Mesenchymal stem cell (in vitro differentiated cells and primary cell): ENCODE measurements around the gene CNTNAP1.

Source experiments
- DNase-seq: peaks from one replicate; pipeline ENCODE4 v3.0.0-alpha.2; 2013
- H2AFZ ChIP-seq: one replicate; pipeline ENCODE4 v1.6.1; 2013; ENCODE audit warnings: low read depth, mild to moderate bottlenecking, control low read depth, inconsistent platforms, low read length, moderate library complexity
- H2AK5ac ChIP-seq: 2 replicates; pipeline ENCODE4 v1.6.1; 2013; ENCODE audit warnings: low read length, moderate library complexity, mild to moderate bottlenecking, inconsistent platforms; ENCODE audit not compliant: severe bottlenecking
- H2BK120ac ChIP-seq: one replicate; pipeline ENCODE4 v1.6.1; 2013; ENCODE audit warnings: low read depth, mild to moderate bottlenecking, inconsistent platforms, low read length, moderate library complexity
- H2BK12ac ChIP-seq, 2 experiments: one replicate each; pipeline ENCODE4 v1.6.1; 2013; ENCODE audit warnings: inconsistent platforms in 2 of 2, low read length in 2 of 2, mild to moderate bottlenecking in 2 of 2, moderate library complexity in 2 of 2, control low read depth in 1 of 2
- H2BK15ac ChIP-seq: one replicate; pipeline ENCODE4 v1.6.1; 2013; ENCODE audit warnings: mild to moderate bottlenecking, low read depth, inconsistent platforms; ENCODE audit not compliant: poor library complexity, severe bottlenecking
- H2BK5ac ChIP-seq: 2 replicates; pipeline ENCODE4 v1.6.1; 2013; ENCODE audit warnings: low read depth, mild to moderate bottlenecking, low read length, control low read depth, inconsistent platforms; ENCODE audit not compliant: poor library complexity, severe bottlenecking
- H3K14ac ChIP-seq, 2 experiments: one replicate each; pipeline ENCODE4 v1.6.1; 2013; ENCODE audit warnings: inconsistent platforms in 2 of 2, low read length in 2 of 2, control low read depth in 1 of 2, mild to moderate bottlenecking in 1 of 2, moderate library complexity in 1 of 2
- H3K18ac ChIP-seq, 2 experiments: one replicate each; pipeline ENCODE4 v1.6.1; 2013; ENCODE audit warnings: inconsistent platforms in 2 of 2, low read length in 2 of 2, control low read depth in 1 of 2, low read depth in 1 of 2, mild to moderate bottlenecking in 1 of 2
- H3K23ac ChIP-seq, 2 experiments: one replicate each; pipeline ENCODE4 v1.6.1; 2013; ENCODE audit warnings: inconsistent platforms in 2 of 2, low read length in 2 of 2, mild to moderate bottlenecking in 2 of 2, moderate library complexity in 2 of 2, control low read depth in 1 of 2
- H3K27ac ChIP-seq: 2 replicates; pipeline ENCODE4 v1.5.1; 2013; ENCODE audit warnings: mild to moderate bottlenecking, moderate library complexity, low read length, control low read depth, inconsistent platforms; ENCODE audit not compliant: poor library complexity, severe bottlenecking
- H3K27me3 ChIP-seq, 2 experiments: 2 replicates each; pipeline versions ENCODE4 v1.6.1 to v1.7.0; 2013; ENCODE audit warnings: low read length in 2 of 2, mild to moderate bottlenecking in 2 of 2, moderate library complexity in 2 of 2, control low read depth in 1 of 2, inconsistent platforms in 1 of 2; ENCODE audit not compliant: control insufficient read depth in 1 of 2, insufficient read depth in 1 of 2
- H3K36me3 ChIP-seq, 2 experiments: 2 replicates each; pipeline versions ENCODE4 v1.6.1 to v1.7.0; 2013; ENCODE audit warnings: low read length in 2 of 2, control low read depth in 1 of 2, inconsistent platforms in 1 of 2, low read depth in 1 of 2, mild to moderate bottlenecking in 1 of 2; ENCODE audit not compliant: insufficient read depth in 2 of 2, control insufficient read depth in 1 of 2
- H3K4ac ChIP-seq, 2 experiments: one replicate each; pipeline ENCODE4 v1.6.1; 2013; ENCODE audit warnings: inconsistent platforms in 2 of 2, low read length in 2 of 2, mild to moderate bottlenecking in 2 of 2, moderate library complexity in 2 of 2, control low read depth in 1 of 2, low read depth in 1 of 2
- H3K4me1 ChIP-seq: 2 replicates; pipeline ENCODE4 v1.6.1; 2013; ENCODE audit warnings: low read depth, low read length, control low read depth; ENCODE audit not compliant: control insufficient read depth, insufficient read depth
- H3K4me2 ChIP-seq: 2 replicates; pipeline ENCODE4 v1.6.1; 2013; ENCODE audit warnings: low read length, mild to moderate bottlenecking, inconsistent platforms; ENCODE audit not compliant: poor library complexity, severe bottlenecking
- H3K4me3 ChIP-seq, 2 experiments: 2 replicates each; pipeline versions ENCODE4 v1.5.1 to v1.7.0; 2013; ENCODE audit warnings: low read length in 2 of 2, mild to moderate bottlenecking in 2 of 2, control low read depth in 1 of 2, low read depth in 1 of 2; ENCODE audit not compliant: insufficient read depth in 1 of 2
- H3K79me1 ChIP-seq: replicated peaks from 2 replicates; pipeline ENCODE4 v1.6.1; 2013; ENCODE audit warnings: mild to moderate bottlenecking, control low read depth, low read length, inconsistent platforms; ENCODE audit not compliant: poor library complexity, severe bottlenecking
- H3K9ac ChIP-seq: 2 replicates; pipeline ENCODE4 v1.7.0; 2013; ENCODE audit warnings: mild to moderate bottlenecking, low read length, moderate library complexity
- H3K9me3 ChIP-seq: 2 replicates; pipeline ENCODE4 v1.7.0; 2013; ENCODE audit warnings: mild to moderate bottlenecking, low read length; ENCODE audit not compliant: control insufficient read depth
- H4K8ac ChIP-seq: one replicate; pipeline ENCODE4 v1.6.1; 2013; ENCODE audit warnings: inconsistent platforms, mild to moderate bottlenecking, low read length, moderate library complexity
- H4K91ac ChIP-seq: one replicate; pipeline ENCODE4 v1.6.1; 2013; ENCODE audit warnings: mild to moderate bottlenecking, low read length, inconsistent platforms
- WGBS: methylation state at CpG from one replicate; pipeline ENCODE4 v1.1.7; 2013; ENCODE audit warnings: mixed read lengths; 5-methylcytosine and 5-hydroxymethylcytosine counted together

The CNTNAP1 gene

DNA sequence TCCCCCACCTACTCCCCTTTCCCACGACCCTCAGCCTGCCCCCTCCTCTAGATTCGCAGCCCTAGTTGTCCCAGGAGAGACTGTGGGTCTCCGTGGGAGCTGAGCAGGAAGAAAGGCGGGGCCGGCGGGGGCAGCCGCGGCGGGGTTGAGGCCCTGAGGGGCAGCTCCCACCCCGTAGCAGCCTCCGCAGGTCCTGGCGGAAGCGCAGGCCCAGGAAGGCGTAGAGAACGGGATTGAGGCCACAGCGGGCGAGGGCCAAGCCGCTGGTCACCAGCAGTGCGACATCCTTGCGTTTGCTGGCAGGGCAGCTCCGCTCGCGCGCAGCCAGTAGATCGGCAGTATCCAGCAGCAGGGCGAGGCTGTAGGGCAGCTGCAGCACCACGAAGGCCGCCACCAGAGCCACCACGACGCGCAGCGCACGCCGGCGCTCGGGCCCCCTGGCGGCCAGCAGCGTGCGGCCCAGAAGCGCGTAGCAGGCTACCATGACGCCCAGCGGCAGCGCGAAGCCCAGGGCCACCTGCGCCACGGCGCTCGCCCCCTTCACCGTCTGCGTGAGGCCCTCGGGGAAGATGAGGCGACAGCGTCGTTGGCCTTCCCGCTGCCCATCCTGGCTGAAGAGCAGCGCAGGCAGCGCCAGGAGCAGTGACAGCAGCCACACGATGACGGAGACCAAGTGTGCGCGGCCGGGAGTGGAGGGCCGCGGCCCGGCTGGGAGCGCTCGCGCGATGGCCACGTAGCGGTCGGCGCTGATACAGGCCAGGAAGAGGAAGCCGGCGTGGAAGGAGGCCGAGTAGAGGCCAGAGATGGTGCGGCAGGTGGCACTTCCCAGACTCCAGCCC lies 2.6 kb upstream of the CNTNAP1 start:
- H2BK12ac ChIP-seq = peak overlapping the region; percentile 85 to 95
- H2BK120ac ChIP-seq = peak overlapping the region; percentile 89
- peaks cover 19% of the 10 kb centered on the region for H3K79me1 ChIP-seq
- peak overlapping the region; percentile 75 for H2AK5ac ChIP-seq
- peak overlapping the region; percentile 99 for H4K8ac ChIP-seq
- H3K36me3 ChIP-seq = peaks cover 0 to 7% of the 10 kb centered on the region in 2 experiments
- H2BK15ac ChIP-seq = peak overlapping the region; percentile 66
- peaks cover 46% of the 10 kb centered on the region for H3K4me1 ChIP-seq
- H3K27me3 ChIP-seq = no peaks in the 10 kb centered on the region
- H3K9me3 ChIP-seq = no peaks in the 10 kb centered on the region
- H3K9ac ChIP-seq = peak overlapping the region; percentile 80
- peak overlapping the region; percentile 39 for H2BK5ac ChIP-seq
- peak overlapping the region; percentile 86 to 93 for H3K4ac ChIP-seq
- DNase-seq = peak; percentile 86
- H4K91ac ChIP-seq = peak overlapping the region; percentile 97
- H2AFZ ChIP-seq = peak overlapping the region; percentile 74
- H3K18ac ChIP-seq = peak overlapping the region; percentile 91 to 100
- peak overlapping the region; percentile 92 for H3K27ac ChIP-seq
- peak overlapping the region; percentile 73 for H3K4me2 ChIP-seq
- H3K14ac ChIP-seq = peak overlapping the region in 1 of 2 experiments; percentile 97
- peak overlapping the region in 1 of 2 experiments; percentile 10 for H3K23ac ChIP-seq
- WGBS = 7% methylated on average over 77 of the region's 78 CpGs
- H3K4me3 ChIP-seq = peak overlapping the region; percentile 45 to 72

GRCh38 chr17:42680331-42680808 lies 2.0 kb upstream of the CNTNAP1 start:
- Histone ChIP-seq H3K14ac (peak overlapping the region in 1 of 2 experiments; percentile 78), H3K27ac (no peak overlapping the region), H3K27me3 (no peaks in the 10 kb centered on the region), H3K36me3 (peaks cover 6 to 14% of the 10 kb centered on the region in 2 experiments), H3K4me2 (no peak overlapping the region), H3K4ac (peak overlapping the region; percentile 64 to 86), H2BK120ac (no peak overlapping the region), H4K91ac (peak overlapping the region; percentile 97), H2AFZ (peak overlapping the region; percentile 74), H2AK5ac (peak overlapping the region; percentile 75), H2BK5ac (no peak overlapping the region), H3K9ac (peak overlapping the region; percentile 80), H3K79me1 (peaks cover 14% of the 10 kb centered on the region), H4K8ac (peak overlapping the region; percentile 99), H3K4me3 (peak overlapping the region in 1 of 2 experiments; percentile 72), H3K9me3 (no peaks in the 10 kb centered on the region), H2BK15ac (no peak overlapping the region), H3K23ac (peak overlapping the region in 1 of 2 experiments; percentile 3), H3K18ac (peak overlapping the region; percentile 91 to 100), H3K4me1 (peaks cover 39% of the 10 kb centered on the region), H2BK12ac (peak overlapping the region; percentile 60 to 84)
- WGBS = 72% methylated on average over 20 of the region's 20 CpGs
- no peak for DNase-seq

DNA sequence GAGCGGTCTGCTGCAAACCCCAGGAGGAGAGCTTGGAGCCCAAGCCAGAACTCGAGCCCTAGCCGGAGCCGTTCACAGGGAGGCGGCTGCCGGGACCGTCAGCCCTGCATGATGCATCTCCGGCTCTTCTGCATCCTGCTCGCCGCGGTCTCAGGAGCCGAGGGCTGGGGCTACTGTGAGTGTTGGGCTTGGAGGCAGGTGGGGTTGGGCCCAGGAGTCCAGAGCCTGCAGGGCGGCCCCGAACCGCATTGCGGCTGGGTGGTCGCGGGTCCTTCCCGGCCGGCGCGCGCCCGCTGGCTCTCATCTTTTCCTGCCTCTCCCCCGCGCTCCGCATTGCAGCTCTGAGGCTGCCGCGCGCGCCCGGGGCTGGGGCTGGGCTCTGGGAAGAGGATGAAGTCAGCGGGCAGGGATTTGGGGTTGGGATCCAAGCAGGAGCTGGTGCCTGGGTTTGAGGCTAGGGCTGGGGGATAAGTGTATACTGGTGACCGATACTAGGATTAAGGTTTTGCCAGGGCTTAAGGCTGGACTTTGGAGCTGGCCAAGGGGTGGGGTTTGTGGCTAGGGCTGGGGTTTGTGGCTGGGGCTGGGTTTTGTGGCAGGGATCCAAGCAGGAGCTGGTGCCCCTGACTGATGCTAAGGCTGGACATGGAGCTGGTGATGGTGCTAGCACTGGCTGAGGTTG lies 532 bp downstream of the CNTNAP1 start:
- Histone ChIP-seq H3K14ac (peak overlapping the region in 1 of 2 experiments; percentile 30), H3K9ac (peak overlapping the region; percentile 88), H3K23ac (peak overlapping the region in 1 of 2 experiments; percentile 60), H3K27me3 (no peaks in the 10 kb centered on the region), H2BK12ac (peak overlapping the region; percentile 18 to 67), H2BK15ac (peak overlapping the region; percentile 67), H4K8ac (peak overlapping the region; percentile 24), H2AFZ (peak overlapping the region; percentile 73), H2BK5ac (no peak overlapping the region), H3K79me1 (peaks cover 13% of the 10 kb centered on the region), H3K36me3 (peaks cover 30% of the 10 kb centered on the region in 2 experiments), H3K4me1 (peaks cover 29% of the 10 kb centered on the region), H3K4ac (peak overlapping the region; percentile 38 to 75), H3K27ac (peak overlapping the region; percentile 71), H2AK5ac (no peak overlapping the region), H3K4me3 (peak overlapping the region; percentile 70 to 89), H3K9me3 (no peaks in the 10 kb centered on the region), H3K4me2 (peak overlapping the region; percentile 85), H4K91ac (peak overlapping the region; percentile 76), H2BK120ac (peak overlapping the region; percentile 42), H3K18ac (peak overlapping the region; percentile 69 to 89)
- under 1% methylated on average over 34 of the region's 34 CpGs for WGBS
- DNase-seq = no peak
